Breast epithelium (tissue), 3 donors: Measurements from ENCODE around the gene CTU1.

Experiments
- POLR2A ChIP-seq: fragments of 450-650 bp; IDR thresholded peaks from one replicate; pipeline ENCODE4 v1.6.1; 2016; ENCODE audit warnings: antibody characterized with exemption, mild to moderate bottlenecking, moderate library complexity
- POLR2AphosphoS5 ChIP-seq, 3 donors: sonication (generic); formaldehyde crosslinking; IDR thresholded peaks; one replicate each; pipeline ENCODE4 v1.6.1; 2017; ENCODE audit warnings: antibody characterized with exemption in 3 of 3
- TF ChIP-seq, protein P1 (sequence below), 3 donors: fragments of 450-650 bp; IDR thresholded peaks; one replicate each; pipeline ENCODE4 v1.5.1; 2016 to 2017; ENCODE audit warnings: antibody characterized with exemption in 3 of 3, mild to moderate bottlenecking in 3 of 3, moderate library complexity in 3 of 3

DNA sequence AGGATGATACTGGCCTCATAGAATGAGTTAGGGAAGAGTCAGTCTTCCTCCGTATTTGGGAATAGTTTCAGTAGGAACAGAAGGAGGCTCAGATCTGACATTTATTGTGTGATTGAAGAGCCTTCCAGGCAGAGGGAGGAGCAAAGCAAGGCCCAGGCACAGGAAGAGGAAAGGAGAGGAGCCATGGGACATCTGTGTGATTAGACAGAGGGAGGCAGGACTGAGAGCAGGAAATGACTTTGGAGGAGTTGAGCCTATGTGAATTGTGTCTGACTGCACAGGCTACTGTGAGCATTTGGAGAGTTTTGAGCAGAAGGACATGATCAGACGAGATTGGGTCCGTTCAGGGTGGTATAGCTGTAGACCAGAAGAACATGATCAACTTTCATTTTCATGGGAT is 42.4 kb upstream of the CTU1 start:
- TF ChIP-seq POLR2AphosphoS5 (IDR thresholded peaks at IDR 0.05) (no peak), POLR2A (no peak)
- TF ChIP-seq, protein P1, sequence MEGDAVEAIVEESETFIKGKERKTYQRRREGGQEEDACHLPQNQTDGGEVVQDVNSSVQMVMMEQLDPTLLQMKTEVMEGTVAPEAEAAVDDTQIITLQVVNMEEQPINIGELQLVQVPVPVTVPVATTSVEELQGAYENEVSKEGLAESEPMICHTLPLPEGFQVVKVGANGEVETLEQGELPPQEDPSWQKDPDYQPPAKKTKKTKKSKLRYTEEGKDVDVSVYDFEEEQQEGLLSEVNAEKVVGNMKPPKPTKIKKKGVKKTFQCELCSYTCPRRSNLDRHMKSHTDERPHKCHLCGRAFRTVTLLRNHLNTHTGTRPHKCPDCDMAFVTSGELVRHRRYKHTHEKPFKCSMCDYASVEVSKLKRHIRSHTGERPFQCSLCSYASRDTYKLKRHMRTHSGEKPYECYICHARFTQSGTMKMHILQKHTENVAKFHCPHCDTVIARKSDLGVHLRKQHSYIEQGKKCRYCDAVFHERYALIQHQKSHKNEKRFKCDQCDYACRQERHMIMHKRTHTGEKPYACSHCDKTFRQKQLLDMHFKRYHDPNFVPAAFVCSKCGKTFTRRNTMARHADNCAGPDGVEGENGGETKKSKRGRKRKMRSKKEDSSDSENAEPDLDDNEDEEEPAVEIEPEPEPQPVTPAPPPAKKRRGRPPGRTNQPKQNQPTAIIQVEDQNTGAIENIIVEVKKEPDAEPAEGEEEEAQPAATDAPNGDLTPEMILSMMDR (IDR thresholded peaks at IDR 0.05), result no peak
